T47D (cell line): Measurements from ENCODE around the gene MAPRE3.
"Not testable (repeated sequence)": the region's sequence is repeated elsewhere in the genome, so short reads cannot be mapped to it uniquely, and the experiment has no call there.

Source experiments
- DNase-seq, 2 experiments: peaks; one replicate each; pipeline versions ENCODE4 v3.0.0 to v3.0.0-alpha.2; 2011 to 2012; ENCODE audit warnings: low read depth in 1 of 2, low spot score in 1 of 2
- JUND ChIP-seq: IDR thresholded peaks from 2 replicates; pipeline ENCODE4 v1.6.1; 2012; ENCODE audit warnings: low read depth
- in situ Hi-C: cut with HindIII; loops from 2 replicates; pipeline ENCODE4 v1.10.0; 2016; ENCODE audit warnings: low sequenced_read_pairs, low pct_unique_long_range_greater_than_20kb

Gene MAPRE3

GRCh38 chr2:26970244-26970927 is at the start of gene MAPRE3:
Gene MAPRE3, plus strand, starts transcription at chr2:26970637. Its CDS starts 51,582 bp downstream, at chr2:27022219.
- in situ Hi-C loops: no loop called here
- DNase-seq: peak; percentile 74
- TF ChIP-seq JUND: no peak

- in situ Hi-C loops: no loop called here
- no peak for DNase-seq
These were observed 49.1 kb upstream of the MAPRE3 start for GRCh38 chr2:26921323-26921722.

GRCh38 chr2:26922405-26923188 is 47.8 kb upstream of the MAPRE3 start:
- peak; percentile 61 to 63 for DNase-seq
- no peak for TF ChIP-seq JUND
- in situ Hi-C loops: no loop called here

More at GRCh38 chr2:26921323-26921722, 49.1 kb upstream of the MAPRE3 start:
- no peak for TF ChIP-seq JUND

GRCh38 chr2:26923189-26923466 is 47.3 kb upstream of the MAPRE3 start:
- in situ Hi-C loops, DNase-seq: not testable (repeated sequence)

GRCh38 chr2:26924731-26925099 is 45.7 kb upstream of the MAPRE3 start:
- DNase-seq: no peak
- in situ Hi-C loops: no loop called here
- TF ChIP-seq JUND: no peak

GRCh38 chr2:26925100-26925791 is 45.2 kb upstream of the MAPRE3 start:
- no peak for DNase-seq
- TF ChIP-seq JUND: no peak
- in situ Hi-C loops: no loop called here

GRCh38 chr2:26927221-26927620 is 43.2 kb upstream of the MAPRE3 start:
- in situ Hi-C loops: no loop called here
- no peak for DNase-seq
- TF ChIP-seq JUND: no peak

- in situ Hi-C loops: no loop called here
- no peak for DNase-seq
- TF ChIP-seq JUND: no peak
These were observed 37.5 kb upstream of the MAPRE3 start for GRCh38 chr2:26932974-26933373.

GRCh38 chr2:26933431-26934334 is 36.8 kb upstream of the MAPRE3 start:
- no peak for TF ChIP-seq JUND
- in situ Hi-C loops: no loop called here

GRCh38 chr2:26934335-26934724 is 36.1 kb upstream of the MAPRE3 start:
- TF ChIP-seq JUND: no peak
- in situ Hi-C loops: no loop called here
- DNase-seq: no peak

More at GRCh38 chr2:26933431-26934334, 36.8 kb upstream of the MAPRE3 start:
- DNase-seq: no peak

GRCh38 chr2:26934985-26935384 is 35.5 kb upstream of the MAPRE3 start:
- in situ Hi-C loops: no loop called here
- TF ChIP-seq JUND: no peak

GRCh38 chr2:26936855-26937254 is 33.6 kb upstream of the MAPRE3 start:
- no peak for TF ChIP-seq JUND
- in situ Hi-C loops: no loop called here
- no peak for DNase-seq

More at GRCh38 chr2:26934985-26935384, 35.5 kb upstream of the MAPRE3 start:
- DNase-seq: no peak
